Tibial nerve (tissue), 4 donors: ENCODE results near the gene SLC6A16.

Source experiments
- CTCF ChIP-seq, 5 experiments: fragments of 200-600 bp in 3 of 5; fragments of 450-650 bp in 2 of 5; sonication (generic) in 3 of 5; IDR thresholded peaks; one replicate each; pipeline ENCODE4 v1.5.1; 2016 to 2019; ENCODE audit warnings: antibody characterized with exemption in 5 of 5, mild to moderate bottlenecking in 3 of 5, moderate library complexity in 2 of 5
- EP300 ChIP-seq, 2 donors: sonication (generic); formaldehyde crosslinking; IDR thresholded peaks; one replicate each; pipeline ENCODE4 v1.6.1; 2017; ENCODE audit warnings: antibody characterized with exemption in 2 of 2, mild to moderate bottlenecking in 1 of 2
- POLR2A ChIP-seq, 2 donors: fragments of 450-650 bp; IDR thresholded peaks; one replicate each; pipeline ENCODE4 v1.6.1; 2017; ENCODE audit warnings: antibody characterized with exemption in 2 of 2, mild to moderate bottlenecking in 2 of 2, moderate library complexity in 2 of 2

DNA sequence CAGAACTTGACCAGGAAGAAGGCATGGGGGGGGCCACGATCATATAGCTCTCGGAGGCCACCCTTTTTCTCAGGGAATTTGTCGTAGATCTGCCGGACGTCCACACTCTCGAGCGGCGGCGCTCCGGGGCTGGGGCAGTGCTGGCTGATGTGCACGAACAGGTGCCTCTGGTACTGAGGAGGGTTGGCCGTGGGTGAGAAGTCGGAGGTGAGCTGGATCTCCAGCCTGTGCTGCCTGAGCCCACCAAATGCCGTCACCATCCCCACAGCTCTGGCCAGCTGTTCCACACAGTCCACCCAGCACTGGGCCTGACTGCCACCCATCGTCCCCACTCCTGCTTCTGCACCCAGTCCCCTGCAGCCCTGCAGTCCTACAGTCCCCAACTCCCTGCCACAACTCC lies 22.2 kb upstream of the SLC6A16 start:
- TF ChIP-seq POLR2A (IDR thresholded peaks at IDR 0.05) (no peak), CTCF (IDR thresholded peaks at IDR 0.05) (no peak), EP300 (IDR thresholded peaks at IDR 0.05) (no peak)
